ENCODE measurements around the gene TP63. TPM values are rescaled to one million over a fixed set of nuclear protein-coding genes. Genes with fewer than 3 reads are reported as not detected.
"Not testable (repeated sequence)": the region's sequence is repeated elsewhere in the genome, so short reads cannot be mapped to it uniquely, and the experiment has no call there.

The TP63 gene
- total RNA-seq, 1 donor from 2014 or later, result 144 TPM

DNA sequence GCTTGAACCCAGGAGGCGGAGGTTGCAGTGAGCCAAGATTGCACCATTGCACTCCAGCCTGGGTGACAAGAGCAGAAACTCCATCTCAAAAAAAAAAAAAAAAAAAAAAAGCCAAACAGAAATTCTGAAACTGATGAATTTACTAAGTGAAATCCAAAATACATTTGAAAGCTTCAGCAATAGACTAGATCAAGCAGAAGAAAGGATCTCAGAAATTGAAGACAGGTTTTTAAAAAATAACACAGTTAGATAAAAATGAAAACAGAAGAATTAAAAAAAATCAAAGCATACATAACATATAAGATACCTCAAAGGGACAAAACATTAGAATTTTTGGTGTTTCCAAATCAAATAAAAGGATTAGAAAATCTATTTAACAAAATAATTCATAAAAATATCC is 114.4 kb downstream of the TP63 start:
- Histone ChIP-seq H3K36me3 (no peaks in the 10 kb centered on the region), H3K4me3 (no peak overlapping the region), H3K27me3 (no peaks in the 10 kb centered on the region), H3K4me1 (no peaks in the 10 kb centered on the region), H3K9me3 (no peaks in the 10 kb centered on the region), H3K27ac (no peak overlapping the region)
- TF ChIP-seq POLR2AphosphoS5 (IDR thresholded peaks at IDR 0.05; ENCODE audit: insufficient read depth in 1 of 2, low read depth in 1 of 2), result no peak
- no peak for TF ChIP-seq POLR2A (IDR thresholded peaks at IDR 0.05)
- no peak for DNase-seq (ENCODE audit: extremely low spot score in 2 of 2)
- intact Hi-C loops (cut with DNase I), result no loop called here

GRCh38 chr3:189748046-189748445 is 116.9 kb downstream of the TP63 start:
- TF ChIP-seq POLR2AphosphoS5 (IDR thresholded peaks at IDR 0.05; ENCODE audit: insufficient read depth in 1 of 2, low read depth in 1 of 2) (no peak), CTCF (IDR thresholded peaks at IDR 0.05) (no peak), POLR2A (IDR thresholded peaks at IDR 0.05) (no peak)
- intact Hi-C loops (cut with DNase I), result no loop called here
- Histone ChIP-seq H3K9me3 (no peaks in the 10 kb centered on the region), H3K4me3 (no peak overlapping the region), H3K4me1 (no peaks in the 10 kb centered on the region), H3K27me3 (no peaks in the 10 kb centered on the region), H3K36me3 (no peaks in the 10 kb centered on the region), H3K27ac (no peak overlapping the region)
- no peak for DNase-seq (ENCODE audit: extremely low spot score in 2 of 2)

DNA sequence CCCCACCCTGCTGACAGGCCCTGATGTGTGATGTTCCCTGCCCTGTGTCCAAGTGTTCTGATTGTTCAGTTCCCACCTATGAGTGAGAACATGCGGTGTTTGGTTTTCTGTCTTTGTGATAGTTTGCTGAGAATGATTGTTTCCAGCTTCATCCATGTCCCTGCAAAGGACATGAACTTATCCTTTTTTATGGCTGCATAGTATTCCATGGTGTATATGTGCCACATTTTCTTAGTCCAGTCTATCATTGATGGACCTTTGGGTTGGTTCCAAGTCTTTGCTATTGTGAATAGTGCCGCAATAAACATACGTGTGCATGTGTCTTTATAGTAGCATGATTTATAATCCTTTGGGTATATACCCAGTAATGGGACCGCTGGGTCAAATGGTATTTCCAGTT is 119.8 kb downstream of the TP63 start:
- H3K27me3 ChIP-seq; H3K9me3 ChIP-seq; H3K36me3 ChIP-seq; DNase-seq (ENCODE audit: extremely low spot score in 2 of 2); H3K4me3 ChIP-seq; H3K4me1 ChIP-seq; intact Hi-C loops (cut with DNase I); H3K27ac ChIP-seq: not testable (repeated sequence)

- H3K4me1 ChIP-seq, result no peaks in the 10 kb centered on the region
- TF ChIP-seq POLR2AphosphoS5 (IDR thresholded peaks at IDR 0.05; ENCODE audit: insufficient read depth in 1 of 2, low read depth in 1 of 2), result no peak
- no peak for TF ChIP-seq POLR2A (IDR thresholded peaks at IDR 0.05)
- TF ChIP-seq CTCF (IDR thresholded peaks at IDR 0.05), result no peak
- no peaks in the 10 kb centered on the region for H3K27me3 ChIP-seq
- H3K4me3 ChIP-seq, result no peak overlapping the region
- intact Hi-C loops (cut with DNase I), result no loop called here
- H3K36me3 ChIP-seq, result no peaks in the 10 kb centered on the region
- no peaks in the 10 kb centered on the region for H3K9me3 ChIP-seq
- no peak for DNase-seq (ENCODE audit: extremely low spot score in 2 of 2)
- H3K27ac ChIP-seq, result no peak overlapping the region
These were observed 123.2 kb downstream of the TP63 start for GRCh38 chr3:189754356-189754755.

GRCh38 chr3:189756582-189757078 is 125.4 kb downstream of the TP63 start:
- intact Hi-C loops (cut with DNase I), result no loop called here
- Histone ChIP-seq H3K27ac (no peak overlapping the region), H3K27me3 (no peaks in the 10 kb centered on the region), H3K36me3 (no peaks in the 10 kb centered on the region), H3K4me1 (no peaks in the 10 kb centered on the region), H3K9me3 (no peaks in the 10 kb centered on the region), H3K4me3 (no peak overlapping the region)
- DNase-seq (ENCODE audit: extremely low spot score in 2 of 2), result no peak
- TF ChIP-seq CTCF (IDR thresholded peaks at IDR 0.05) (no peak), POLR2A (IDR thresholded peaks at IDR 0.05) (no peak), POLR2AphosphoS5 (IDR thresholded peaks at IDR 0.05; ENCODE audit: insufficient read depth in 1 of 2, low read depth in 1 of 2) (no peak)

DNA sequence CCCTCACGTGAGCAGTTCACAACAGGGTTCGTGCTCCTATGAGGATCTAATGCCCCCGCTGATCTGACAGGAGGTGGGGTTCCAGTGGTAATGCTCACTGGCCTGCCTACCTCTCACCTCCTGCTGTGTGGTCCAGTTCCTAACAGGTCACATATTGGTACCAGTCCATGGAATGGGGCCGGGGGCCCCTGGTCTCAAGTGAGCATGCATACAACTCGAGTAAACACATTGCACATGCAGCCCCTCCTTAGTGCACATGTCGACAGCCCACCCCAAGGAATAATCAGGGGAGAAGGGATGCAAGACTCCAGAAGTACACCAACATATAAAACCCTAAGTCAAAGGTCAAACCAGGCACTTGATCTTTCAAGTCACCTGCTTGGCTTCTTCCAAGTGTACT is 127.0 kb downstream of the TP63 start:
- H3K36me3 ChIP-seq, result no peaks in the 10 kb centered on the region
- intact Hi-C loops (cut with DNase I), result no loop called here
- no peak for DNase-seq (ENCODE audit: extremely low spot score in 2 of 2)

More for the DNA sequence above, 127.0 kb downstream of the TP63 start:
- H3K9me3 ChIP-seq, result no peaks in the 10 kb centered on the region
- H3K4me3 ChIP-seq, result no peak overlapping the region
- H3K27me3 ChIP-seq, result no peaks in the 10 kb centered on the region
- H3K4me1 ChIP-seq, result no peaks in the 10 kb centered on the region
- no peak overlapping the region for H3K27ac ChIP-seq
- TF ChIP-seq POLR2AphosphoS5 (IDR thresholded peaks at IDR 0.05; ENCODE audit: insufficient read depth in 1 of 2, low read depth in 1 of 2) (no peak), POLR2A (IDR thresholded peaks at IDR 0.05) (no peak), CTCF (IDR thresholded peaks at IDR 0.05) (no peak)
